HepG2 (cell line): ENCODE measurements around the gene NFKB2. TPM values are rescaled to one million over a fixed set of nuclear protein-coding genes. Genes with fewer than 3 reads are reported as not detected.
A peak's percentile ranks its signal among the peaks of the same experiment; 100 is the strongest.

ENCODE experiments used
- ATF4 ChIP-seq, 2 experiments: fragments of 450-650 bp in 1 of 2; sonication (generic) in 1 of 2; formaldehyde crosslinking; IDR thresholded peaks; 2 replicates each; pipeline versions ENCODE4 v1.5.0 to v1.8.0; 2020 to 2022; ENCODE audit warnings: mild to moderate bottlenecking in 1 of 2, missing genetic modification reagents in 1 of 2
- DR1 ChIP-seq: sonication (generic); formaldehyde crosslinking; IDR thresholded peaks from 2 replicates; pipeline ENCODE4 v1.8.0; 2021; ENCODE audit warnings: mild to moderate bottlenecking, missing genetic modification reagents, inconsistent platforms
- ELK4 ChIP-seq: sonication (generic); formaldehyde crosslinking; IDR thresholded peaks from 2 replicates; pipeline ENCODE4 v1.9.0; 2021; ENCODE audit warnings: missing genetic modification reagents, borderline replicate concordance
- KDM1A ChIP-seq: IDR thresholded peaks from 2 replicates; pipeline ENCODE4 v1.6.1; 2016; ENCODE audit warnings: missing compliant biosample characterization
- KDM2A ChIP-seq: sonication (generic); formaldehyde crosslinking; IDR thresholded peaks from 2 replicates; pipeline ENCODE4 v1.4.0; 2020; ENCODE audit warnings: low read depth, missing genetic modification reagents, borderline replicate concordance
- MAFG ChIP-seq: sonication (generic); formaldehyde crosslinking; IDR thresholded peaks from 2 replicates; pipeline ENCODE4 v1.5.1; 2020; ENCODE audit warnings: mild to moderate bottlenecking, missing genetic modification reagents
- MNT ChIP-seq: fragments of 450-650 bp; IDR thresholded peaks from 2 replicates; pipeline ENCODE4 v1.6.1; 2016
- MTERF4 ChIP-seq: sonication (generic); formaldehyde crosslinking; IDR thresholded peaks from 2 replicates; pipeline ENCODE4 v1.8.0; 2023; ENCODE audit warnings: mild to moderate bottlenecking, missing genetic modification reagents
- RFXAP ChIP-seq: sonication (generic); formaldehyde crosslinking; IDR thresholded peaks from 2 replicates; pipeline ENCODE4 v1.4.0; 2020; ENCODE audit warnings: missing genetic modification reagents, borderline replicate concordance
- SMYD3 ChIP-seq: sonication (generic); formaldehyde crosslinking; IDR thresholded peaks from 2 replicates; pipeline ENCODE4 v1.8.1; 2023; ENCODE audit warnings: mild to moderate bottlenecking, missing genetic modification reagents
- TEF ChIP-seq: sonication (generic); formaldehyde crosslinking; IDR thresholded peaks from 2 replicates; pipeline ENCODE4 v1.5.0; 2020; ENCODE audit warnings: missing genetic modification reagents
- YEATS2 ChIP-seq: sonication (generic); formaldehyde crosslinking; IDR thresholded peaks from 2 replicates; pipeline ENCODE4 v1.4.0; 2020; ENCODE audit warnings: missing genetic modification reagents, borderline replicate concordance
- ZNF281 ChIP-seq: sonication (generic); formaldehyde crosslinking; IDR thresholded peaks from 2 replicates; pipeline ENCODE4 v1.4.0; 2020; ENCODE audit warnings: missing genetic modification reagents, borderline replicate concordance
- ZNF317 ChIP-seq: sonication (generic); formaldehyde crosslinking; IDR thresholded peaks from 2 replicates; pipeline ENCODE4 v1.5.0; 2020; ENCODE audit warnings: mild to moderate bottlenecking, missing genetic modification reagents
- ZNF639 ChIP-seq: conservative IDR thresholded peaks from 2 replicates; pipeline ENCODE4 v1.6.1; 2018; ENCODE audit warnings: missing genetic modification reagents
- ZNF773 ChIP-seq: sonication (generic); formaldehyde crosslinking; IDR thresholded peaks from 2 replicates; pipeline ENCODE4 v1.4.0; 2020; ENCODE audit warnings: missing genetic modification reagents, borderline replicate concordance
- ZNF879 ChIP-seq: sonication (generic); formaldehyde crosslinking; IDR thresholded peaks from 2 replicates; pipeline ENCODE4 v1.8.1; 2023; ENCODE audit warnings: missing genetic modification reagents
- polyA plus RNA-seq, 8 experiments: library from polyadenylated mRNA; depleted of rRNA in 3 of 8; stranded (reverse) in 7 of 8; unstranded in 1 of 8; fragments of >200 nt; fragmentation: Illumina TruSeq in 4 of 8; extraction: Trizol in 4 of 8; gene quantifications; 2 replicates each; pipeline versions ENCODE4 v1.2.1 to v1.2.3, GENCODE V29; 2011 to 2016; ENCODE audit warnings: low read depth in 4 of 8, missing spikeins in 1 of 8, mixed read lengths in 1 of 8; ENCODE audit not compliant: insufficient read depth in 1 of 8
- total RNA-seq, 5 experiments: library from RNA; depleted of rRNA; stranded (reverse); fragments of >200 nt; fragmentation: Illumina TruSeq; extraction: Trizol; gene quantifications; 2 replicates each; pipeline ENCODE4 v1.2.3, GENCODE V29; 2016; ENCODE audit warnings: low read depth in 1 of 5

Gene NFKB2
- total and polyA plus RNA-seq, 2 of the 13 experiments (the other 11 are each of a cell fraction or from before 2014, with no cell fraction given), result 7.7 to 12.5 TPM

- TF ChIP-seq TEF (CRISPR knock-in tag), result 0 out of 2 replicates have a peak, but pooled peaks have one; percentile 29
- peak; percentile 15; the same call in 1 of the 2 replicates for TF ChIP-seq ZNF281 (CRISPR knock-in tag)
- TF ChIP-seq KDM2A (CRISPR knock-in tag), result peak; percentile 75
- 0 out of 2 replicates have a peak, but pooled peaks have one; percentile 37 for TF ChIP-seq ELK4
- peak; percentile 88; the same call in 1 of the 2 replicates for TF ChIP-seq ZNF773 (CRISPR knock-in tag)
- TF ChIP-seq MNT, result 0 out of 2 replicates have a peak, but pooled peaks have one; percentile 26
- 0 out of 2 replicates have a peak, but pooled peaks have one; percentile 52 for TF ChIP-seq ZNF879 (CRISPR knock-in tag)
- no peak for TF ChIP-seq DR1 (CRISPR knock-in tag)
- TF ChIP-seq ATF4 (CRISPR knock-in tag; IDR thresholded peaks at IDR 0.05), result no peak
- TF ChIP-seq MAFG (CRISPR knock-in tag), result no peak
- TF ChIP-seq KDM1A (CRISPR knock-in tag), result no peak
- 0 out of 2 replicates have a peak, but pooled peaks have one; percentile 60 for TF ChIP-seq SMYD3
- TF ChIP-seq ZNF317 (CRISPR knock-in tag), result peak; percentile 23; the same call in 1 of the 2 replicates
- peak; percentile 34; the same call in 1 of the 2 replicates for TF ChIP-seq MTERF4 (CRISPR knock-in tag)
- no peak for TF ChIP-seq ZNF639 (CRISPR knock-in tag)
- 0 out of 2 replicates have a peak, but pooled peaks have one; percentile 54 for TF ChIP-seq RFXAP (CRISPR knock-in tag)
- TF ChIP-seq YEATS2, result peak; percentile 35; the same call in 1 of the 2 replicates
Observed at GRCh38 chr10:102419269-102420180, 24.0 kb downstream of the NFKB2 start (continued).
